GM18502 (cell line): ENCODE data around the gene KCNIP1.
A peak's percentile ranks its signal among the peaks of the same experiment; 100 is the strongest.

ENCODE experiments used
- ATAC-seq: cut with Tn5 transposase; IDR thresholded peaks from one replicate; pipeline ENCODE4 v1.9.1; 2021; ENCODE audit warnings: mild to moderate bottlenecking; ENCODE audit not compliant: unreplicated experiment, poor library complexity

The KCNIP1 gene

DNA sequence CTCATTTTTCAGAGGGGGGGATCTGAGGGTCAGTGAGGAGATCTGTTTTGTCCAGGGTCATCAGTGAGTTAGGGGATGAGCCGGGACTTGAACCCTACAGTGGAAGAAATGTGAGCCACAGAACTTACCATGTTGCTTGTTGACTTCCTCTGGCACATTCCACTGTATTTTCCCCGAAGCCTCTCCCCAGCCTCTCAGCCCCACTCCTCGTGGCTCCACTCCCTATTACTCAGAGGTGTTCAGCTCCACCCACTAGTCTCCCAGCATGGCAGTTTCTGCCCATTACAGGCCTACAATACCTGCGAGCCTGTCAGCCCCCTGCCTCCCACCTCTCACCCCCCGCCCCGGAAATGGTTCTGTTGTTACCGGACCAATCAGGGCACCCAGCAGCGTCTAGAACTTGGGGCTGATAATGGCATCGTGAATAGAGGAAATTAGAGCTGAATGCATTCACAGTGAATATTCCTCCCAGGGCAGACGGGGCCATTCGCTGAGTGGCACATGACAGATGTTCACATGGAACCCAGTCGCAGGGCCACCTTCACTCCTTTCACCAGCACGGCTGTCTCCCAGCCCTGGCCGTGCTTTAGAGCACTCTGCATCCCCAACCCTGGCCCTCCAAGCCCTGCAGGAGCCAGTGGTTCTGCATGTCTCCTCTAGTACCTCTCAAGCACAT is 81.6 kb downstream of the KCNIP1 start:
- ATAC-seq: no peak

DNA sequence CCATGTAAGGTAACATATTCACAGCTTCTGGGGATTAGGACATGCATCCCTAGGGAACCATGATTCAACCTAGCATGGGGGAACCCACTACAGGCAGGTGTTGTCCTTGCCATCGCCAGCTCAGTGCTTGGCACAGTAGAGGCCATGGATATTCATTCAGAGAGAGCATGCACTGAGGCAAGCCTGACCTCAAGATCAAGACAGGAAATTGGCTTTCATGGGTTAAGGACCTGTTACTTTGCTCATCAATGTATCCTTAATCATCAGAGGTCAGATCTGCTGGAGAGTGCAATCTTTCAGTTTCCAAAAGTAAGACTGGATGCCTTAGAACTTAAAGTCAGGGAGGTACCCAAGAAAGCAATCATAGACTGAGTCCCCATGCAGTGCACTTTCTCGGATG is 84.0 kb downstream of the KCNIP1 start:
- no peak for ATAC-seq

DNA sequence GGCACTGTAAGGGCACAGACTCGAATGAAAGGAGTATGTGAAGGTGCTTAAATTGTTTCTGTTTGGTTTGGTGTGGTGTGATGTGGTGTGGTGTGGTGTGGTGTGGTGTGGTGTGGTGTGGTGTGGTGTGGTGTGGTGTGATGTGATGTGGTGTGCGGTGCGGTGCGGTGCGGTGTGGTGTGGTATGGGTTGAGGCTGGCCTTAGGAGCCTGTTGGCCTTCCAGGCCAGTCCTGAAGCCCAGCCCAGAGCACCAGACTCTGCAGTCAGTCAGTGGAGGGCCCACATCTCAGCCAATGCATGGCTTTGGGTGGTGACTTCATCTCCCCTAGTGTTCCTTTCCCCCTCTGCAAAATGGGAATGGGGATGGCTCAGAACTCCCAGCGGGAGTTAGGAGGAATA is 85.8 kb downstream of the KCNIP1 start:
- ATAC-seq: no peak

GRCh38 chr5:170590566-170590965 is 86.7 kb downstream of the KCNIP1 start:
- ATAC-seq: no peak

GRCh38 chr5:170591054-170591453 is 87.2 kb downstream of the KCNIP1 start:
- no peak for ATAC-seq

DNA sequence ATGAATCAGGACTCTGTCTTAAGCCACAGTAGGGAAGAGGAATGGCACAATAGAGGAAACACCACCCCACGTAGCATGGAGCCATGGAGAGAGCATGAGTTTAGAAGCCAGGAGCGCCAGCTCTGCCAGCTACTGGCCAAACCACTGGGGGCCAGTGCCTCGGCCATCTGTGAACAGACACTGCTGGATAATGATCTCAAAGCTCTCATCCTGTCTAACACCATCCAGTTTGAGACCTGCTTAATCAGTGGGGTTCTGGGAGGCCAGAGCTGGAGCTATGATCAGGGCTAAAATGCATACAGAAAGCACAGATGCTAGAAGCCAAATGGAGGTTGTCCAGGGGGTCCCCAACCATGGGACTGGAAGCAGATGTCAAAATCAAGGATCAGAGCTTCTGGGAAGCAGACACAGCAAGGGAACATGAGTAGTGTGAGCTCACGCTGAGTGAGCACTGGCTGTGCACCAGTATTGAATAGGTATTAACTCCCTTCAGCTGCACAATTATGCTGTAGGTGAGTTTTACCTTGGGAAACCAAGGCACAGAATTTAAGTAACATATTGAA is 92.7 kb downstream of the KCNIP1 start:
- no peak for ATAC-seq

GRCh38 chr5:170597109-170597751 is 93.4 kb downstream of the KCNIP1 start:
- peak; percentile 67 for ATAC-seq

DNA sequence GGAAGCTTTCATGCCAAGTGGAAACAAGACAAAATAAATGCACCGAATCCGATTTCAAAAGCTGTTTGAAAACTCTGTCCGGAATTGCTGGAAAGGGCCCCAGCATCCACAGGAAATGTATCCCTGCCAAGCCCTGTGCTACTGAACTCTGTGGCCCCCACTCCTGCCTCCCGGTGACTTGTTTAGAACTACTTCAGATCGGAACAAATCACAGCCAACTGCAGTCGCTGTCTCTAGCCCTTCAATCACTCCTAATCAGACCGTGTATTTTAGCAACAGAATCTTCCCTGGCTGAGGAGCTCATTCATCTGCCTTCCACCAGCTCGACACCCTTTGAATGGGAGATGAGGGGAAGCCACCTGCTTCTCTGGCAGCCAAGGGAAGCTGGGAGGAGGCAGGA is 94.1 kb downstream of the KCNIP1 start:
- no peak for ATAC-seq

GRCh38 chr5:170599756-170600155 is 95.9 kb downstream of the KCNIP1 start:
- ATAC-seq: no peak

DNA sequence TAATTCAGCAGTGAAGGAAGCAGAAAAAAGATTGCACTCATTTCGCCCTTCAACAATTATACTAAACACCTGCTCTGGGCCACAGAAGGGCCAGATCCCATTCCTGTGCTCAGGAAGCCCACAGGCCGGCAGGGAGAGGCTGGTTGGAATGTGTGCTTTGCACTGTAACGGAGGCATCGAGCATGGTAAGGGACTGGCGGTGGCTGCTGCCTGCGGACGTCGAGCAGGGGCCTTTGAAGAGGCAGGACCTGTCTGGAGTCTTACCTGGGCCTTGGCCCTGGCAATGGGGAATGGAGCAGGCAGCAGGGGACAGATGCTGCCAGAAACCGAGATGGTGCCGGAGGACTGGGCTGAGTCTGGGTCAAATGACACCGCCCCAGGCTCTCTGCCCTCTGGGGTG is 97.8 kb downstream of the KCNIP1 start:
- no peak for ATAC-seq

DNA sequence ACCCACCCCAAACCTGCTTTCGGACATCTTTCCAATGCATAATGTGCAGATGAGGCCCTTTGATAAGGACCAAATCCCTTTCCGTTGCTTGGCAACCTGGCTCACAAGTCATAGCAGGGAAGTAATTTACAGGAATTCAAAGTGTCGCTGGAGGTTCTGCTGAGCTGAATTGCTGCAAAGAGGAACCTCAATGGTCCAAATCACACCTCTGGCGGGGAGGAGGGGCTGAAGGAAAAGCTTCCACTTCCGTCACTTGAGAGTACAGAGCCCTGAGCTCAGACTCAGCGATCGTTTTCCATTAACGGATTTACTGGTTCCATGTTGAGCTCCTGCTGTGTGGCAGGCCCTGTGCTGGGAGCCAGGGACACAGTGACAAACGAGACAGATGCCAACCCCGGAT is 99.3 kb downstream of the KCNIP1 start:
- ATAC-seq: no peak

- ATAC-seq: peak; percentile 81
These were observed 100.1 kb downstream of the KCNIP1 start for GRCh38 chr5:170603578-170604565.

- ATAC-seq: no peak
These were observed 103.1 kb downstream of the KCNIP1 start for GRCh38 chr5:170606941-170607340.

DNA sequence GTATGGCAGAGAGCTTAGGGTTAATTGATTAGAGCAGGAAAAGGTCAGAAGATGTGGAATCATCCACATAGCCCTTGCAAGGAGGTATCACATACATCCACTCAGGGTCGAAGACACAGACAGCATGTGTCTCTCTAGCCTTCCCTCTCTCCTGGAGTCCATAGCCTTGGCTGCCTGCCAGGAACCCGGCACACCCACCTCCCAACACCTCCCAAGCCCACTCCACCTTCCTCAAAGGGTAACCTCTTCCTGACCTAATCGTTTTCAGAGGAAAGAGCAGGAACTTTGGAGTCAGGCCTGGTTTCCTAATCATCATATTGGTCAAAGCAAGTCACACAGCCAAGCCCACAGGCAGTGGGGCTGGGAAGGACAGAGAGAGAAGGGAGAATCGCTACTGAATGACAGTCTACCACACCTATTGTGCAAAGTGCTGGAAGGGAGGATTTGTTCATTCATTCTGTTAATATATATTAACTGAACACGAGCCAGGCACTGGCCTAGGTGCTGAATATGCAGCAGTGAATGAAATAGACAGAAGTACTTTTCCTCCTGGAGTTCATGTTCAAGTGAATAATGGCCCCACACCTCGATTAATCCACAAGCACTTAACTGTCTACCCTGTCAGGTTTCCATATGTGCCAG is 107.8 kb downstream of the KCNIP1 start:
- ATAC-seq: no peak

DNA sequence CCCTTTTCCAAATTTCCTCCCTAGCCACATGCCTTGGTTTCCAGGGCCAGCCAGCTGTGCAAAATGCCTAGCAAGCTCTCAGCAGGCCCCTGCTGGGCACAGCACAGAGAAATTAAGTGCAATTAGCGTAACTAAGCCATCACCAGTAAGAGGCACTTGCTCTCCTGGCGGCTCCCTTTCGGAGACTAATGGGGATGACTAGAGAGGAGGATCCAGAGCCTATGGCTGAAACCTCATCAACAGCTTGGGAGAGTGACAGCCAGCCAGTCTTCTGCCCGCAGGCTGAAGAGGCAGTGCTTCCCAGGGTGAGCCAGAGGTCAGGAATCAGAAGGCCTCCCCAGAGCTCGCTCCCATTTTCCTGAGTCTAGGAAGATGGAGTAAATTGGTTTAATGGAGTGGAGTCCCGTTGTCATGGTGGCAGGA is 108.4 kb downstream of the KCNIP1 start:
- ATAC-seq: no peak

DNA sequence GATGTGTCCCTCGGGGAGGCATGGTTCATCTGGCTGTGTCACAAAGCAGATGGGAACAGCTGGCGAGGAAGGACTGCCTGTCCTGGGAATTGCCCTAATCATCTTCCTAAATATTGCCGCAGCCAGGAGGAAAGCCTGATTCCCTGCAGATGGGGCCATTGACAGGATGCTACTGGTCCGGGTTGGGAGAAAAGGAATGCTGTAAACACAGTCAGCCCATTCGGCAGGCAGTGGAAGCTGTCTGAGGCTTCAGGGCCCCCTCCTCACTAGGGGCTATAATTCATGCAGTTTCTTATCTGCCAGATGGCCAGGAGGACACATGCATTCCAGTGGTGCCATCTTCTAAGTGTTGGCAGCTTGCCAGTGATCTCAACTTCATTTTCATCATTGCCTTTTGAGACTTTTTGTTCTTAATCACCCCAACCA is 110.3 kb downstream of the KCNIP1 start:
- no peak for ATAC-seq

DNA sequence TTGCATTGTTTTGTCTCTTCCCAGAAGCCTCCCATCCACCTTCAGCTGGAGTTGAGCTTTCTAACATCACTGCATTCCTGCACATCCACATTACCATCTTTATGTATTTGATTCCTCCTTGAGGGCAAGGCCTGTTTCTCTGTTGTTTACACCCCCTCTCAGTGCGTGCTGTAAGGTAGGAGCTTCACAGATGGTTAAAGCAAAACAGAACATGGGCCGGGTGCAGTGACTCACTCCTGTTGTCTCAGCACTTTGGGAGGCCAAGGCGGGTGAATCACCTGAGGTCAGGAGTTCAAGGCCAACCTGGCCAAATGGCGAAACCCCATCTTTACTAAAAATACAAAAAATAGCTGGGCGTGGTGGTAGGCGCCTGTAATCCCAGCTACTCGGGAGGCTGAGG is 110.9 kb downstream of the KCNIP1 start:
- ATAC-seq: no peak

- ATAC-seq: no peak
These were observed 114.0 kb downstream of the KCNIP1 start for GRCh38 chr5:170617533-170618490.

DNA sequence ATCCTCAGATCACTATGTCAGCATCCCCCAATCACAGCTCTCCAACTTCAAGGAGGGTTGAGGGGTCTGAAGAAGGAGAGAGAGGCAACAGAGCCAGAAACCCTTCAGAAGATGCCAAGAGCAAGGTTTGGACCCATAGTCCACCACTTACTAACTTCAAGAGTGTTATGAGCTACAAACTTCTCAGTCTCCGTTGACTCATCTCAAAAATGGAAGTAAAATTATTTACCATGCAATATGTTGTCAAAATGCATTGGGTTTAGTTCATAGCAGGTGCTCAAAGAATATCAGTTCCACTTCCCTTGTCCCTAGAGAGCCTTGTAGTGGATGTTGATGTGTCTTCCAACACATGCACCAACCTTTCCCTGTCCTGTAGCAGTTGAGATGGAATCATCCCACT is 116.0 kb downstream of the KCNIP1 start:
- no peak for ATAC-seq
